Superior temporal gyrus (tissue), 1 donor: ENCODE measurements around the gene SCGB1C2.
"Not testable (repeated sequence)": the region's sequence is repeated elsewhere in the genome, so short reads cannot be mapped to it uniquely, and the experiment has no call there.

Experiments used
- DNase-seq: peaks from one replicate; pipeline ENCODE4 v3.0.0-alpha.2; 2016; ENCODE audit errors: extremely low spot score

SCGB1C2 gene

GRCh38 chr17:148757-149156 is 11.4 kb downstream of the SCGB1C2 start:
- DNase-seq = no peak

- no peak for DNase-seq
These were observed 11.9 kb downstream of the SCGB1C2 start for GRCh38 chr17:149231-149630.

- no peak for DNase-seq
These were observed 12.7 kb downstream of the SCGB1C2 start for GRCh38 chr17:149897-150584.

- DNase-seq = no peak
These were observed 13.6 kb downstream of the SCGB1C2 start for GRCh38 chr17:151004-151403.

- DNase-seq = no peak
These were observed 14.8 kb downstream of the SCGB1C2 start for GRCh38 chr17:151886-152859.

GRCh38 chr17:152860-153420 is 15.6 kb downstream of the SCGB1C2 start:
- no peak for DNase-seq

- DNase-seq = no peak
These were observed 16.5 kb downstream of the SCGB1C2 start for GRCh38 chr17:153851-154250.

- no peak for DNase-seq
These were observed 18.2 kb downstream of the SCGB1C2 start for GRCh38 chr17:155576-155975.

- no peak for DNase-seq
These were observed 18.8 kb downstream of the SCGB1C2 start for GRCh38 chr17:156094-156621.

GRCh38 chr17:156946-157345 is 19.6 kb downstream of the SCGB1C2 start:
- no peak for DNase-seq

- DNase-seq = no peak
These were observed 20.5 kb downstream of the SCGB1C2 start for GRCh38 chr17:157901-158300.

- DNase-seq = no peak
These were observed 21.0 kb downstream of the SCGB1C2 start for GRCh38 chr17:158379-158778.

- DNase-seq = no peak
These were observed 22.2 kb downstream of the SCGB1C2 start for GRCh38 chr17:159609-160008.

GRCh38 chr17:160336-160735 is 23.0 kb downstream of the SCGB1C2 start:
- no peak for DNase-seq

- DNase-seq = no peak
These were observed 24.1 kb downstream of the SCGB1C2 start for GRCh38 chr17:161481-161880.

- DNase-seq = no peak
These were observed 25.3 kb downstream of the SCGB1C2 start for GRCh38 chr17:162689-163088.

GRCh38 chr17:163514-164098 is 26.2 kb downstream of the SCGB1C2 start:
- no peak for DNase-seq

- DNase-seq = peak; percentile 81
These were observed 27.2 kb downstream of the SCGB1C2 start for GRCh38 chr17:164303-165235.

- DNase-seq = no peak
These were observed 28.6 kb downstream of the SCGB1C2 start for GRCh38 chr17:165939-166338.

GRCh38 chr17:168614-169013 is 31.2 kb downstream of the SCGB1C2 start:
- not testable (repeated sequence) for DNase-seq

GRCh38 chr17:170130-170670 is 32.8 kb downstream of the SCGB1C2 start:
- no peak for DNase-seq
